IgD-negative memory B cell (primary cell): ENCODE measurements around the gene USP31. TPM values are rescaled to one million over a fixed set of nuclear protein-coding genes. Genes with fewer than 3 reads are reported as not detected.

Experiments used
- H3K27ac Mint-ChIP-seq, 3 donors: one replicate each; pipeline ENCODE4 v1.8.0; 2020 to 2022; ENCODE audit warnings: mild to moderate bottlenecking in 3 of 3, mixed read lengths in 3 of 3, moderate library complexity in 1 of 3
- H3K27me3 Mint-ChIP-seq: one replicate; pipeline ENCODE4 v1.8.0; 2021; ENCODE audit warnings: mixed read lengths
- H3K36me3 Mint-ChIP-seq: one replicate; pipeline ENCODE4 v1.8.0; 2020; ENCODE audit warnings: mild to moderate bottlenecking, mixed read lengths
- H3K4me1 Mint-ChIP-seq, 3 donors: one replicate each; pipeline ENCODE4 v1.8.0; 2020 to 2022; ENCODE audit warnings: mixed read lengths in 3 of 3, mild to moderate bottlenecking in 1 of 3
- H3K4me3 Mint-ChIP-seq, 4 donors: one replicate each; pipeline ENCODE4 v1.8.0; 2020 to 2022; ENCODE audit warnings: mild to moderate bottlenecking in 4 of 4, mixed read lengths in 4 of 4, moderate library complexity in 3 of 4
- H3K9me3 Mint-ChIP-seq, 3 donors: one replicate each; pipeline ENCODE4 v1.8.0; 2020 to 2021; ENCODE audit warnings: mixed read lengths in 3 of 3, mild to moderate bottlenecking in 1 of 3
- polyA plus RNA-seq: library from polyadenylated mRNA; unstranded; fragments of 300-500 nt; fragmentation: Illumina TruSeq; gene quantifications from one replicate; pipeline ENCODE4 v1.2.3, GENCODE V29; 2021

Gene USP31
- polyA plus RNA-seq, 1 donor from 2014 or later: 0.44 TPM

DNA sequence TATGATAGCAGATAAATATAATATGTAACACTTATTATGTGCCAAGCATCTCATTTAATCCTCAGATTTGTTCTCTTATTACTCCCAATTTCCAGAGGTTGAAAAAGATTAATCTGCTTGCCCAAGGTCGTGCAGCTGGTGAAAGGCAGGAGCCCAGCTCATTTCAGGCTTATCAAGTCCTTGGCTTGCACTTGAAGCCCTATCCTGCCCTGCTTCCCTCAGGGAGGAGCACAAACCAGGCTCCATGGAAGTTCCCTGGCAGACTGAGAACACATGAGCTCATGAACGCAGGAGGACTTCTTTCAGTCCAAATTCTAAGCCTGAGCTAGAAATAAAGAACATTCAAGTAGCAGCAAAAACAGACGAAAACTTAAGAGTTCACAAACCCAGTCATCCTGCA is 74.8 kb downstream of the USP31 start:
- H3K27me3 Mint-ChIP-seq: no peaks in the 10 kb centered on the region
- H3K4me3 Mint-ChIP-seq: no peak overlapping the region
- no peaks in the 10 kb centered on the region for H3K9me3 Mint-ChIP-seq
- H3K36me3 Mint-ChIP-seq: peaks cover 7% of the 10 kb centered on the region
- H3K4me1 Mint-ChIP-seq: no peaks in the 10 kb centered on the region
- no peak overlapping the region for H3K27ac Mint-ChIP-seq

DNA sequence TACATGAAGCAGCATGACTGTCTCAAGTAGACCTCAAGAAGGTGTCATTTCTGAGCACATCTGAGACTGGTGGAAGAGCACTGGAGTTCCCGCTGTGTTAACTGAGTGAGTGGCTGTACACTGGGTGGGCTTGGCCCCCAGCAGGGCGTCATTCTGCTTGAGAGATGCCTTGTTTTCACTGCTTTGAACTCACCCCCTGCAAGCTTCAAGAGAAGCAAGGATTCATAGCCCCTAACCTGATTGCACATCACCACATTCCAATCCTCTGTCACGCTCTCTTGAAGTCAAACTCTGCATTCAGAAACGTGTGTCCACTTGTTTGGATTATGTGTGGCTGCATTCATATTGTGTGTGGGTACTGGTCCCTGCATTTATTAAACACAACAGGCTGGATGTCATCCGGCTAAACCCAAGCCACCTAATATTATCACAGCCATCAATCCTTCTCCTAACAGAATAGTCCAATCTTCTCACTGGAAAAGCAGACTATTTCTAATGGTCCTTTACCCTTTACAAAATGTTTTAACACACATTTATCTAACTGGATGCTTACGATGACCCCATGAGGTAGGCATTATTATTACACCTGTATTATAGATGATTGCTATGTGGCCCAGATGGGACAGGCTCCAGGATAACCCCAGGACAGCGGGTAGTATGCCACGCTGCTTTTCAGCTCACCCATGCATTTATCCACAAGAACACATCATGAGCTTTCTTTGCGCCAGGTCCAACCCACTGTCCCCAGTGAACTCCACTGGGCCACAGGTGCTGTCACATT is 76.3 kb downstream of the USP31 start:
- H3K9me3 Mint-ChIP-seq: no peaks in the 10 kb centered on the region
- no peaks in the 10 kb centered on the region for H3K27me3 Mint-ChIP-seq
- no peak overlapping the region for H3K4me3 Mint-ChIP-seq
- H3K27ac Mint-ChIP-seq: no peak overlapping the region
- H3K36me3 Mint-ChIP-seq: peaks cover 7% of the 10 kb centered on the region
- no peaks in the 10 kb centered on the region for H3K4me1 Mint-ChIP-seq

DNA sequence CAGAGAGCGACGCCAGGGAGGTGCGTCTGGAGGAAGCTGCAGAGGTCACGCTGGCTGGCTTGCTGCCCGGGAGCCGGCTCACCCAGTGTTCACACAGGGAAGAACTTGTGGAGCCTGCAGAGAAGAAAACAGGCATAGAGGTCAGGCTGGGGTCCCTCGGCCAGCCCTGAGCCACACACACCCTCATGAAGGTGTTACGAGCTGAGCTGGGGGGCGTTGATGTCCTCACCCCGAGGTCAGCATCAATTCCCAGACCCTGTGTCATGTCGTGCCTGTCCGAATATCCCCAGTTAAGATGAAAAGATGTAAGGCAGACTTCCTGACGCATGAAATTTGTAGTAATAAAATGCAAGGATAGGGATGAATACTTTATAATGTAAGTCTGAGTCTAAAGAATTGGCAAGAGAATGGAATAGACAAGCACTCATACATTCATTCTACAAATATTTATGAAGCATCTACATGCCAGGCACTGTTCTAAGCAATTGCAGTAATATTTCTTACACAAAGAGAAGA is 77.1 kb downstream of the USP31 start:
- H3K4me1 Mint-ChIP-seq: no peaks in the 10 kb centered on the region
- no peak overlapping the region for H3K4me3 Mint-ChIP-seq
- no peaks in the 10 kb centered on the region for H3K9me3 Mint-ChIP-seq
- H3K36me3 Mint-ChIP-seq: peaks cover 5% of the 10 kb centered on the region
- no peak overlapping the region for H3K27ac Mint-ChIP-seq
- H3K27me3 Mint-ChIP-seq: no peaks in the 10 kb centered on the region

DNA sequence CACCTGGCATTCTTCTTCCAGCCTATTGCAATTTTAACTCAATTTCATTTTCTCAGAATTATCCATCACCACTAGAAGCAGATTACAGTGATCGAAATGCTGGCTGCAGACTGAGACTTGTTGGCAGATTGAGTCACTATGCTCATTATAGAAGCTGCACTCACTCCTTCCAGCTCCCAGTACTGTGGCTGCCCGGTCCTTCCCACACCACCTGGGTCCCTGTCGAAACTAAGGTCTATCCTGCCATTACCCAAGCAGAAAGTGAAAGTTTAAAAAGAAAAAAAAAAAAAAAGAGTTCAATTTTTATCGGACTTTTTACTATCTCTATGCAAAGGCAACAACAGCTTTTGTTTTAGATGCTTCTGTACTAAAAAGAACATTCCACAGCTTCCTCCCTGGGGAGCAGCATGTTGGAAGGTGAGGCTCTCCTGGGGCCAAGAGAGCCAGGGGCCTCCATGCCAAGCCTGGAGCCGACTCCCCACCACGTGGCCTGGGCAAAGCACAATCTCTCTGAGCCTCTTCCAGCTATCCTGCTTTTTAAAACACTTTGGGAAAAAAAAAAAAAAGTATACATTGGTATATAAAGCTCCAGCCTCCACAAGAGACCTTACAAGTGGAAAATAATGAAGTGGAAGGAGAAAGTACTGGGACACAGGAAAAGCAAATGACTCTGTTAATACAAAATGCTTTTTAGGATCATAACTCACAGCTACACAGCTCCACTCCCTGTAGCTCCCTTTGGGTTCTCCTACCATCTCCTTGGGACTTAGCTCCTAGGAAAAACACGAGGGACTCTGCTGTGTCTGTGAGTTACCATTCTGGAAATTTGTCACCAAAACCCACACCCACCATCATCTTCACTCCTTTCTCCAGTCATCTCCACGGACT is 77.8 kb downstream of the USP31 start:
- Mint-ChIP-seq H3K27ac (no peak overlapping the region), H3K4me1 (no peaks in the 10 kb centered on the region), H3K4me3 (no peak overlapping the region), H3K27me3 (no peaks in the 10 kb centered on the region), H3K36me3 (peaks cover 3% of the 10 kb centered on the region), H3K9me3 (no peaks in the 10 kb centered on the region)

DNA sequence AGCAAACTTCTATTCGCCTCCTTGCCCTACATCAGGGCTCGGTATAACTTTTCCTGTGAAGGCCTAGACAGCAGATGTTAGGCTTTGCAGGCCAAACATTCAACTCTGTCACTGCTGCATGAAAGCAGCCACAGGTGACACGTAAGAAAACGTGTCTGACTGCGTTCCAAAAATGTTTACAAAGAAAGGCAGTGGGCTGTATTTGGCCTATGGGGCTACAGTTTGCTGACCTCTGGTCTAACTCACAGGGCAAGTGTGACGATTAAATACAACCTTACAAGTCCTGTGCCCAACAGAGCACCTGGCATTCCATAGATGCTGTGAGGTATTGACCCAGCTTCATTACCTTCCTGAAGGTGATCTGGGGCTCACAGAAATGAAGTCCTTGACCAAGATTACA is 79.4 kb downstream of the USP31 start:
- Mint-ChIP-seq H3K27me3 (no peaks in the 10 kb centered on the region), H3K4me3 (no peak overlapping the region), H3K4me1 (no peaks in the 10 kb centered on the region), H3K27ac (no peak overlapping the region), H3K36me3 (peaks cover 3% of the 10 kb centered on the region), H3K9me3 (no peaks in the 10 kb centered on the region)

DNA sequence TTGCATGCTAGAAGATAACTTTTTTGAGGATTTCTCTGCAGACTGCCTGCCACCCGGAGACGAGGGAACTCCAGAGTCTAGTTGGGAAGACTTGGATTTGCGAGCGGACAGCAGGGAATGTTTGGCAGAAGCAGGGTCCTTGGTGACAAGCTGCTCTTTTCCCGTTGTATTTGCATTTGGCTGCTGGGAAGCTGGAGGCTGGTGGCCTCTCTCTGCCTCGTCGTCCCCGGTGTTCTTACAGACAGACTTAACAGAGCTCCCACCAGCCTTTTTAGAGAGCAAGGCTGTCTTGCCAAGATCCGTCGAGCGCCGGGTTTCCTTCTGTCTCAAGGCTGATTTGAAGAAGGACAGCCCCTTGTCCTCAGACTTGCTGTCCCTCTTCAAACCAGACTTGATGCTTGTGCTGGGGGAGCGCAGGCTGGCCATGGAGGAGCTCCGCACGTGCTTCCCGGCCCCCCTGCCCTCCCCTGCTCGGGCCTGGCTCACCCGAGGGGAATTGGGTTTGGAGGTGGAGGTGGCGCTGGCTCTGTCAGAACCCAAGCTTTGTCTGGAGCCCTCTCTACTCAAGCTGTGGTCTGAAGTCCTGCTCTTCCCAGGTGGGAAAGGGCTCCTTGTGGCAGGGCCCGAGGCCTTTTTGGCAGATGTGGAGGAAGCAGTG is 81.0 kb downstream of the USP31 start:
- Mint-ChIP-seq H3K27ac (no peak overlapping the region), H3K4me1 (no peaks in the 10 kb centered on the region), H3K36me3 (peaks cover 3% of the 10 kb centered on the region), H3K9me3 (no peaks in the 10 kb centered on the region), H3K4me3 (no peak overlapping the region), H3K27me3 (no peaks in the 10 kb centered on the region)

DNA sequence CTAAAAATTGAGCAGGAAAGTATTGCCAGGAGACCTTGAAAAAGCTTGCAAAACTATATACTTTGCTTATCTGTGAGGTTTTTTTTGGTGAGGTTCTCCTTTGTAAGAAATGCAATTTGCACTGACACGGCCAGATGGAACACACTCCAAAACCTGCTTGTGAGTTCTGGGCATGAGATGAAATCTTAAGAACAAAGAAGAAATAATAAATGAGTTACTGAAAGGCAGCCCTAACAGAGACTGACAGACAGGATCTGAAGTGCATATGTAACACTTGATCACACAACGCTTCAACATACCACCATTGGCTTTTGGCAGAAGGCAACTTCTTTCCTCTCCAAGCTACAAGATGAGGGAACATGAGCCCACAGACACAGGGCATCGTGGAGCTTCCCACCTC is 82.6 kb downstream of the USP31 start:
- no peak overlapping the region for H3K4me3 Mint-ChIP-seq
- H3K9me3 Mint-ChIP-seq: no peaks in the 10 kb centered on the region
- no peak overlapping the region for H3K27ac Mint-ChIP-seq
- no peaks in the 10 kb centered on the region for H3K27me3 Mint-ChIP-seq
- no peaks in the 10 kb centered on the region for H3K4me1 Mint-ChIP-seq
- H3K36me3 Mint-ChIP-seq: peaks cover 3% of the 10 kb centered on the region

DNA sequence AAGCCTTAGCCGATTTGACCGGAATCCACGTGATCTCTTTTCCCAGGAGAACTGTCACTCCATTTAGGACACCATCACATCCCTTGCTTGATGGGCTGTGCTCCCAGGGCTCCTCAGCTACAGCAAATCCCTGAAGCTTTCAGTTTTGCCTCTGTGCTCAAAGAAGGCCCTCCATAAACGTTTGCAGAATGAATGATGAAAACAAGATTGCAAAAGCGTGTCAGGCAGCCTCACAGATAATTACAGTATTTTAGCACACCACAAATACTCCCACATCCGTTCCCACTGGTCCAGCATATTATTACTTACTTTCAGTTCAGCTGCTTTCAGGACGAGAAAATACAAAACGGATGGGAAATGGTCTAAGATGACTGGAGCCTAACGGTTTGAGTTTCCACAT is 84.6 kb downstream of the USP31 start:
- Mint-ChIP-seq H3K4me3 (no peak overlapping the region), H3K4me1 (peaks cover 4 to 6% (median 4%) of the 10 kb centered on the region in 3 donors), H3K27me3 (peaks cover 6% of the 10 kb centered on the region), H3K27ac (no peak overlapping the region), H3K36me3 (peaks cover 1% of the 10 kb centered on the region), H3K9me3 (no peaks in the 10 kb centered on the region)

DNA sequence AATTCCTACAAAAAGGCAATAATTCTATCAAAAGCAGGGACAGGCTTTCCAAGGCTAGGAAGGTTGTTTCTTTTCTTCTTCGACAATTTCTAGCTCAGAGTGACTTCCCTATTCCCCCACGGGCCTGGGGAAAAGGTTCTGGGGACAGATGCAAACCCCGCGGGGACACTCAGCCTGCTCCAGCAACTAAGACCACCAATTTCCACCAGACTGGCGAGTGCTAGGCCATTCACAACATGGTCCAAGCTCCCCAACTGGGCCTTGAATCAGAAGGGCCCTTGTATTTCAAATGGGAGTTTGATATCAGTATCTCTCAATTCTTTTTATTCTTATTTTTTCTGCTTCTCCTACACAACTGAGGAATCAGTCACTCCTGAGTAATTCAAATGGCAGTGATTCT is 86.7 kb downstream of the USP31 start:
- Mint-ChIP-seq H3K27ac (no peak overlapping the region), H3K4me1 (peaks cover 4 to 6% (median 4%) of the 10 kb centered on the region in 3 donors), H3K9me3 (no peaks in the 10 kb centered on the region), H3K27me3 (peaks cover 6% of the 10 kb centered on the region), H3K36me3 (peaks cover 1% of the 10 kb centered on the region), H3K4me3 (no peak overlapping the region)

DNA sequence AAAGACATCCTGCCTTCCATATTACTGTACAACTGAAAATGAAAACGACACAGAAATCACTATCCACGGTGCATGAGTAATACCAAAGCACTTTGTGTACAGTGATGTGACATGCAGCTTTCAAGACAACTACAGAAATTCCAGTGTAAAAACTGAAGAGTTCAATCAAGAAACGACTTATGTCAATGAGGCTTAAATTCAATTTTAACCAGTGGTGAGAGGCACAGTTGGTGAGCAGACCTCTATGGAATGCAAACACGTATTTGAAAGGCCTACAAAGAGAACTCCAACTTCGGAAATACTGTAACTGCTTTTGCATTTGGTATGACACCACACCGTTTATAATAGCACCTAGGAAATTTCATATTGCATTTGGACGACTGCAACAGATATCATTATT is 87.6 kb downstream of the USP31 start:
- Mint-ChIP-seq H3K36me3 (no peaks in the 10 kb centered on the region), H3K9me3 (no peaks in the 10 kb centered on the region), H3K4me1 (peaks cover 4 to 6% (median 4%) of the 10 kb centered on the region in 3 donors), H3K4me3 (no peak overlapping the region), H3K27me3 (peaks cover 7% of the 10 kb centered on the region), H3K27ac (no peak overlapping the region)

DNA sequence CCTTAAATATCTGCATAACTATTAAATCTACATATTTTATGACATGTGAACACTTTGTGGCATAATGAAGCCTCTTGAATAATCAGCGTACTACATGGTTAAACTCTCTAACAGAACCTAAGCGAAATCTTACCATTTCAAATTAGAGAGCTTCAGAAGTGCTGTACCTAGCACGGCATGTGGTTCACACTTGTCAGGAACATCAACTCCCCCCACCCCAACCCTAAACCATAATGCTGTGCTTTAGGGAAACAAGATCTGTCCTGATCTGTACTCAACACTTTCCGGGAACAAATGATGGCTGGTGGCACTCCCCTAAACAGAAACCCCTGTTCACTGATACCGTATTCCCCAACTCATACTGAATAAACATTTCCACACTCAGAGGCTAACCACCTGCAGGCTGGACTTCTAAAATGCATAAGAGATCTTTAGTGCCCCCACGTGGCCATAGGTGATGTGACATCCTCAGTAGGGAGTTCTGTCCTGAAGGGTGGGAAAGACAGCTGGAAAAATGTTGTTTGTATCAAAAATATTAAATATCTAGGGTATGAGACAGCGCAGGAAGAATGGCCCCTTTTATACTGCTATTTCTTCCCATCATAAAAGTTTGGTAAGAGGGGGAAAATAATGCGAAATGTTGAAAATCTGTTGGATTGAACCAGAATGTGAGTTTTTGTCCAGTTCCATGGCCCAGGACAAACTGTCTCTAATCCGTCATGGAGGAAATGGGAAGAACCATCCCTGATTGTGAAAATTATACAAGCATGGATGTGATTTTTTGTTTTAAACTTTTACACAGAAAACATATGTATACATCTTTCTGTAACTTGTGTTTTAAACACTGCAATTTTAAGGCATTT is 88.6 kb downstream of the USP31 start:
- Mint-ChIP-seq H3K27me3 (peaks cover 7% of the 10 kb centered on the region), H3K9me3 (no peaks in the 10 kb centered on the region), H3K36me3 (no peaks in the 10 kb centered on the region), H3K4me1 (peaks cover 4 to 6% (median 4%) of the 10 kb centered on the region in 3 donors), H3K27ac (no peak overlapping the region), H3K4me3 (no peak overlapping the region)

DNA sequence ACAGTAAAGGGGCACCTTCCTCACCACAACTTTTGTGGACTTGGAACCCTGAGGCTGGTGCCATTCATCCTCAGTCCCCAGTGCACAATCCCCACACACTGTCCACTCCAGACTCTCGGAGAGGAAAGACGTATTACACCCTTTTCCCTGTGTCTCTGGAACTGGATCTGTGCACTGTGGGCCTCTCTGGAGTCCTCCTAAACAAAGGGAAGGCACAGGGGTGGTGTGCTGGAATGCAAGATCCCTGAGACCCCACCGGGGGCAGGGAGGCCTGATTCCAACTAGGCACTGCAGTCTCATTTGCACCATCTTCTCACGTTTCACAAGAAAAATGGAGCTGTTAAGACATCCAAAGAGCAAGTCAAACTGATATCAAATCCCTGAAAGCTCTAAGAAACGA is 89.8 kb downstream of the USP31 start:
- Mint-ChIP-seq H3K36me3 (no peaks in the 10 kb centered on the region), H3K4me3 (no peak overlapping the region), H3K9me3 (peaks cover 0 to 3% (median 0%) of the 10 kb centered on the region in 3 donors), H3K27ac (no peak overlapping the region), H3K4me1 (peaks cover 4 to 6% (median 4%) of the 10 kb centered on the region in 3 donors), H3K27me3 (peaks cover 7% of the 10 kb centered on the region)

DNA sequence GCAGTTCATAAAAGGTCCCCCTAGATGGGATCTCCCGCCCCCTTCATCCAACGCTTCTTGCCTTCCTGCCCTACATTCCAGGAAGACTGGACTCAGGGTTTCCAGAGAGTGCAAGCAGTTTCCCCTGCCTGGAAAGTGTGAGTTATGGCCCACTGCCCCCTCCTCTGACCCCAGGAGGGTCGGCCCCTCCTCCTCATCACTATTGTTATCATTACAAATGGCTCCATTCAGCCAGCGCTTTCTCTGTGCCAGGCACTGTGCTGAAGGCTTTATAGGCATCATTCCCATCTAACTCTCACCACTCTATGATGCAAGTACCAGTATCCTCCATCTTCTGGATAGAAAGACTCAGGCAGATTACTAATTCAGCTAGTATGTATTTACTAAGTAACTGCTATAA is 90.7 kb downstream of the USP31 start:
- Mint-ChIP-seq H3K36me3 (no peaks in the 10 kb centered on the region), H3K9me3 (peaks cover 0 to 3% (median 0%) of the 10 kb centered on the region in 3 donors), H3K4me1 (peaks cover 4 to 6% (median 4%) of the 10 kb centered on the region in 3 donors), H3K4me3 (no peak overlapping the region), H3K27me3 (peaks cover 7% of the 10 kb centered on the region), H3K27ac (no peak overlapping the region)

DNA sequence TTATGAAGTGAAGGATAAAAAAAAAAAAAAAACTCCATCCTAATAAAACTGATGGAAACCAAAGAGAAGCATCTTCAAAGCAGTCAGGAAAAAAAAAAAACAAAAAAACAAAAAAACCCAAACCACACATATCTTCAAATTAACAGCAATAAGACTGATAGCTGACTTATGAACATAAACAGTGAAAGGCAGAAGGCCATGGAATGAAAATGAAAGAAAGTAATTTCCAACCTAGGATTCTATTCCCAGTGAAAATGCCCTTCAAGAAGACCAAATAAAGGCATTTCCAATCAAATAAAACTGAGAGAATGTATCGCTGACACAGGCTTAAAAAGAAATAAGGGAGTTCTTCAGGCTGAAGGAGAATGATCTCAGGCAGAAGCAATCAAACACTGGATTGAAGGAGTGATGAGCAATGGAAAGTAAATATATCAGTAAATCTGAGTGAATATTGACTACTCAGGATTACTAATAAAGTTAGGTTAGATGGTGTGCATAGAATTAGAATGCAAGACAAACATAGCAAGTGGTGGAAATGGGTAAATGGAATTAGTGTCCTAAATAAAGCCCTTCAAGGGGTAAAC is 92.1 kb downstream of the USP31 start:
- no peaks in the 10 kb centered on the region for H3K36me3 Mint-ChIP-seq
- peaks cover 7% of the 10 kb centered on the region for H3K27me3 Mint-ChIP-seq
- peak overlapping the region in 1 of 3 donors; percentile 46 for H3K27ac Mint-ChIP-seq
- H3K4me1 Mint-ChIP-seq: peaks cover 4 to 6% (median 4%) of the 10 kb centered on the region in 3 donors
- peaks cover 0 to 3% (median 0%) of the 10 kb centered on the region in 3 donors for H3K9me3 Mint-ChIP-seq
- no peak overlapping the region for H3K4me3 Mint-ChIP-seq
